Prostate gland (tissue), 2 donors: ENCODE results near the gene SLC26A9. TPM values are rescaled to one million over a fixed set of nuclear protein-coding genes. Genes with fewer than 3 reads are reported as not detected.

Experiments
- DNase-seq: peaks from one replicate; pipeline ENCODE4 v3.0.0-alpha.2; 2019; ENCODE audit warnings: low spot score
- H3K27ac ChIP-seq, 2 donors: fragments of 200-600 bp; sonication (generic); 2 replicates each; pipeline ENCODE4 v1.5.1; 2017 to 2019
- H3K27me3 ChIP-seq: fragments of 200-600 bp; sonication (generic); replicated peaks from 2 replicates; pipeline ENCODE4 v1.5.1; 2019; ENCODE audit not compliant: insufficient read depth
- H3K36me3 ChIP-seq, 2 donors: fragments of 200-600 bp; sonication (generic); 1 replicate in 1 of 2; 2 replicates in 1 of 2; pipeline versions ENCODE4 v1.5.1 to v1.8.1; 2017 to 2019
- H3K4me1 ChIP-seq: fragments of 200-600 bp; sonication (generic); replicated peaks from 2 replicates; pipeline ENCODE4 v1.5.1; 2019
- H3K4me3 ChIP-seq, 2 donors: fragments of 200-600 bp; sonication (generic); 2 replicates each; pipeline ENCODE4 v1.5.1; 2017 to 2019
- H3K9me3 ChIP-seq: fragments of 200-600 bp; sonication (generic); 2 replicates; pipeline ENCODE4 v1.5.1; 2017
- POLR2A ChIP-seq: fragments of 450-650 bp; IDR thresholded peaks from one replicate; pipeline ENCODE4 v1.6.1; 2016; ENCODE audit warnings: antibody characterized with exemption, mild to moderate bottlenecking
- POLR2AphosphoS5 ChIP-seq: sonication (generic); formaldehyde crosslinking; IDR thresholded peaks from one replicate; pipeline ENCODE4 v1.6.1; 2017; ENCODE audit warnings: antibody characterized with exemption
- WGBS: methylation state at CpG from one replicate; pipeline ENCODE4 v1.1.5; 2018; 5-methylcytosine and 5-hydroxymethylcytosine counted together
- intact Hi-C: fragments of 100-400 bp; cut with DNase I; formaldehyde crosslinking; loops from one replicate; pipeline ENCODE4 v1.14.2; 2022
- total RNA-seq, 2 donors: library from RNA; depleted of rRNA; stranded (reverse); fragments of >200 nt; gene quantifications; one replicate each; pipeline ENCODE4 v1.1.0, GENCODE V29; 2016
- TF ChIP-seq, protein P1 (sequence below), 4 experiments: fragments of 200-600 bp in 2 of 4; fragments of 450-650 bp in 2 of 4; sonication (generic) in 2 of 4; IDR thresholded peaks; 1 replicate in 3 of 4; 2 replicates in 1 of 4; pipeline ENCODE4 v1.5.1; 2016 to 2019; ENCODE audit warnings: antibody characterized with exemption in 4 of 4, mild to moderate bottlenecking in 2 of 4, moderate library complexity in 2 of 4

SLC26A9 gene
- total RNA-seq, 2 donors from 2014 or later: 0.09 TPM; not detected in 1

DNA sequence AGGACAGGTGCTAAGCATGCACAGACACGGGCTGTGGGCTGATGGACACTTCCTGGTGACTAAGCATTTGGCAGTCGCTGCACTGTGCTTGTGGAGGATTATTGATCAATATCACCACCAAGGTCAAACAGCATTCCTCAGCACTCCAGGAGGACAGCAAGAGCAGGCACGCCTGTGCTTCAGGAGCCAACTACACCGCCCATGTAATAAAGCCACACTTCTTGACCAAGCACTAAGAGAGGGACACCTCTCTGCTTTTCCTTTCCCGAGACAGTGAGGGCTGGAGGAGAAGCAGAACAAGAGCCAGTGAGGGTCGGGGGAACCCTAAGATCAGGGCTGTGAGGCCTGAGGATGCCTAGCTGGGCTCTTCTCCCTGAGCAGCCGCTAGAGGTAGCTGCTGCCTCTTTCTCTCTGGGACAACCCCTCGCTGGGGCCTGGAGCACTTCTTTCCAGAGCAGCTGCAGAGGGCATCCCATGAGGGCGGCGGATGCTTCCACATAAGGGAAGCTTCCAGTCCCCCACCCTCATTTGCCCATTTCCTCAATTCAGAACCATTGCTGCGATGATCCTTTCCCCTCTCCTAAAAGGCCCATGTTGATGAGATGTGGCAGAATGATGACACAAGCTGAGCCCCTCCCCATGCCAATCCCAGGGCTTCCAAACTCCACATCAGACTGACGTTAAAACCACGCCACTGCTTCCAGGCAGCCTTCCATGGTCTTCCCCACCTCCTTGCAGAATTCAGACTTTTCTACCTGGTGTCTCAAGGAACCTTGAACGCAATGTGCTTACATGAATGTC, 40.9 kb upstream of the SLC26A9 start:
- intact Hi-C loops: loop anchor here (2.0 kb wide), 1 partner anchor 123 kb away; no protein-coding TSS in a partner anchor
- WGBS: 29% methylated on average over 14 of the region's 14 CpGs
- TF ChIP-seq, protein P1, sequence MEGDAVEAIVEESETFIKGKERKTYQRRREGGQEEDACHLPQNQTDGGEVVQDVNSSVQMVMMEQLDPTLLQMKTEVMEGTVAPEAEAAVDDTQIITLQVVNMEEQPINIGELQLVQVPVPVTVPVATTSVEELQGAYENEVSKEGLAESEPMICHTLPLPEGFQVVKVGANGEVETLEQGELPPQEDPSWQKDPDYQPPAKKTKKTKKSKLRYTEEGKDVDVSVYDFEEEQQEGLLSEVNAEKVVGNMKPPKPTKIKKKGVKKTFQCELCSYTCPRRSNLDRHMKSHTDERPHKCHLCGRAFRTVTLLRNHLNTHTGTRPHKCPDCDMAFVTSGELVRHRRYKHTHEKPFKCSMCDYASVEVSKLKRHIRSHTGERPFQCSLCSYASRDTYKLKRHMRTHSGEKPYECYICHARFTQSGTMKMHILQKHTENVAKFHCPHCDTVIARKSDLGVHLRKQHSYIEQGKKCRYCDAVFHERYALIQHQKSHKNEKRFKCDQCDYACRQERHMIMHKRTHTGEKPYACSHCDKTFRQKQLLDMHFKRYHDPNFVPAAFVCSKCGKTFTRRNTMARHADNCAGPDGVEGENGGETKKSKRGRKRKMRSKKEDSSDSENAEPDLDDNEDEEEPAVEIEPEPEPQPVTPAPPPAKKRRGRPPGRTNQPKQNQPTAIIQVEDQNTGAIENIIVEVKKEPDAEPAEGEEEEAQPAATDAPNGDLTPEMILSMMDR (IDR thresholded peaks at IDR 0.05): peak in 3 of 4 experiments; percentile 38 to 78 (median 65)
- TF ChIP-seq POLR2AphosphoS5 (peak; percentile 89), POLR2A (no peak)
- Histone ChIP-seq H3K27ac (peak overlapping the region; percentile 4 to 37), H3K27me3 (no peaks in the 10 kb centered on the region), H3K4me1 (no peaks in the 10 kb centered on the region), H3K9me3 (no peaks in the 10 kb centered on the region), H3K36me3 (no peaks in the 10 kb centered on the region), H3K4me3 (no peak overlapping the region)
- DNase-seq: peak; percentile 91

DNA sequence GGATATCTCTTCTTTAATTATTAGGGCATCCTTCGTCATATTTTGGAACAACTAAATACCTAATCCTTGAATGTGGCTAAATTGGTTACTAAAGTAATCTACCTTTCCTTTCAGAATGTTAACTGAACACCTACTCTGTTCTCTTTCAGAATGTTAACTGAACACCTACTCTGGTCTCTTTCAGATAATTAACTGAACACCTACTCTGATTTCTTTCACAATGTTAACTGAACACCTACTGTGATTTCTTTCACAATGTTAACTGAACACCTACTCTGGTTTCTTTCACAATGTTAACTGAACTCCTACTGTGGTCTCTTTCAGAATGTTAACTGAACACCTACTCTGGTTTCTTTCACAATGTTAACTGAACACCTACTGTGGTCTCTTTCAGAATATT, 38.0 kb upstream of the SLC26A9 start:
- DNase-seq: no peak
- intact Hi-C loops: no loop called here
- 100% methylated on average over 1 of the region's 1 CpG for WGBS
- H3K4me1 ChIP-seq: no peaks in the 10 kb centered on the region
- no peak for TF ChIP-seq POLR2AphosphoS5
- TF ChIP-seq, protein P1 (IDR thresholded peaks at IDR 0.05): no peak
- TF ChIP-seq POLR2A: no peak
- no peak overlapping the region for H3K4me3 ChIP-seq
- H3K27me3 ChIP-seq: no peaks in the 10 kb centered on the region
- H3K36me3 ChIP-seq: no peaks in the 10 kb centered on the region
- H3K27ac ChIP-seq: no peak overlapping the region
- no peaks in the 10 kb centered on the region for H3K9me3 ChIP-seq

DNA sequence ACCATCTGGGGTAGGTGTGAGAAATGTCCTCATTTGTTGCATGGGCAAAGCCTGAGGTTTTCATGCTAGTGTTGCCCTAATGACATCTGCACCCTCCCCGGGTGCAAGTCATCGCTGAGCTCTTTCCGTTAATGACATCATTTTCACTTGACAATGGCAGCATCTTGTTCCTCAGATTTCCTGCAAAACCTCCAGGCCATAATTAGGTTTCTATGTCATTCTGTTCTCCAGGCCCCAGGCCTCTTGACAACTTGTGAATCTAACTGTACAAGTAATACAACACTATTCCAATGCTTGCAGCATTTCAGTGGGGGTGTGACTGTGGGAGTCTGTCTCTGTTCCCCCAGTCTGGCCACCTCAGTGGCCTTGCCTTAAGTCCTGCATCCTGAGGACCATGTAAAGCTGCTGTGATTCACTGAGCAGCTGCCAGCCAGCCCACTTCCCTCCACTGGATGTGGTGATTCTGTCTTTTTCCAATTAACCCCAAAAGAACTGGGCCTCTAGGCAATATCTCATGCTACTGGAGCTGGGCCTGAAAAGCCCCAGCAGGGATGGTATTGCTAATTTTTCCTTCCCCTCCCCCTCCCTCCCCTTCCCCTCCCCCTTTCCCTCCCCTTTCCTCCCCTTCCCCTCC, 37.1 kb upstream of the SLC26A9 start:
- no peak for DNase-seq
- Histone ChIP-seq H3K27me3 (no peaks in the 10 kb centered on the region), H3K4me3 (no peak overlapping the region), H3K27ac (no peak overlapping the region), H3K9me3 (no peaks in the 10 kb centered on the region), H3K36me3 (no peaks in the 10 kb centered on the region), H3K4me1 (no peaks in the 10 kb centered on the region)
- intact Hi-C loops: no loop called here
- 68% methylated on average over 3 of the region's 3 CpGs for WGBS
- TF ChIP-seq POLR2A (no peak), POLR2AphosphoS5 (no peak)
- TF ChIP-seq, protein P1 (IDR thresholded peaks at IDR 0.05): no peak

DNA sequence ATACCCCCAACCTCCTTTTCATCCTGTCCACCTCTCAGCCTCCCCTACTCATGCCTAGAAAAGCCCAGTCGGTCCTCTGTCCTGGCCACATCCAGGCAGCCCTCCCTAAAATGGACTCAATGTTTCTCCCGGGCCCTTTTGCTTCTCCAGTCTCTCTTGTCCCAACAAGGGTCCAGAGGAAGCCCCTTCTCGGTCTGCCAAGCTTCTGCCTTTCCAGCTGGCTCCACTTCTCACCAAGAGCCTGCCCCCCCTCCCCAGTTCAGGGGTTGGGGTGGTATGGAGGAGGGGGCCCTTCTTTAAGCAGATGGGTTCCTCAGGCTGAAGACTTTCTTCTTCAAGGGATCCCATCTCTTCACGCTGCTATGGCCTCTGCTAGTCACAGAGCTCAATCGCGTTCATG, 36.0 kb upstream of the SLC26A9 start:
- Histone ChIP-seq H3K4me3 (no peak overlapping the region), H3K4me1 (no peaks in the 10 kb centered on the region), H3K27me3 (no peaks in the 10 kb centered on the region), H3K9me3 (no peaks in the 10 kb centered on the region), H3K36me3 (no peaks in the 10 kb centered on the region), H3K27ac (no peak overlapping the region)
- no peak for TF ChIP-seq POLR2AphosphoS5
- no peak for TF ChIP-seq POLR2A
- TF ChIP-seq, protein P1 (IDR thresholded peaks at IDR 0.05): no peak
- DNase-seq: no peak
- WGBS: 89% methylated on average over 6 of the region's 6 CpGs
- intact Hi-C loops: loop anchor here (5.0 kb wide), 1 partner anchor 317 kb away; no protein-coding TSS in a partner anchor
